Measurements from ENCODE around the gene USP7. TPM values are rescaled to one million over a fixed set of nuclear protein-coding genes. Genes with fewer than 3 reads are reported as not detected.
"Not testable (repeated sequence)": the region's sequence is repeated elsewhere in the genome, so short reads cannot be mapped to it uniquely, and the experiment has no call there.

The USP7 gene
- total and polyA plus RNA-seq, 10 of the 15 experiments (the other 5 are each of a cell fraction or from before 2014, with no cell fraction given): 16.2 to 133 (median 60.5) TPM

DNA sequence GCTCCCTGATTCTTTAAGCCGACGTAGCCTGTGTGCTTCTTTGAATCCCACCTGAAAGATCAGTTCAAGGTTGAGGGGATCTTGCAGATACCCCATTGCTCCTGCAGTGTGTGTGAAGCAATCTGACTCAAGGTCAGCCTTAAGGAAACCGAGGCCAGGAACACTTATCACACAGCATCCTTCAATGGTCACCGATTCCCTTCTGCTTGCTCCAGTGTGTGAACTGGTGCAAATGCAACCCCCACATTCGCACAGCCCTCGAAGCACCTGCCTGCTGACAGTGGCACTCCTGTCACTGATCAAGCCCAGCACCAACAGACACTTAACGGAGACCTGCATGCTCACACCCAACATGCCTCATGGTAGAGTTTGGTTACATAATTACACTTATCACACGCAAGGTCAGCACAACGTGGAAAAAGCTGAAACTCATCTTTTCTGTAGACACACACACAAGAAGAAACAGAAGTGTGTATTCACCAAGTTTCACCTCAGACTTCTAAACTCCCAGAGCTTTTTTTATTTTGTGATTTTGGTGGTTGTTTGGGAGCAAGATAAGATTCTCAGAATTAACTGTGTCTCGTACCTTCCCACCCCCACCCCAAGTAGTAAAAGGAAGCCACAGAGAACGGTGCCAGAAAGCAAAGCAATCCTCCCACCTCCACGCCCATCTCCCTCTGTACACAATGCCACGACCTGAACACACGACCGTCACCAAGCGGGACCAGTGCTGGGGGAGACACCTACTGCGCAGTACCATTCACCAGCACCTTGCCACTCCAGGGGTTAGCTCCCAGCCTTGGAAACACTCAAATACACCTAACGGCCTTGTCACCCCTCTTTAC is 44.4 kb downstream of the USP7 start:
- FAIRE-seq: no peak
- peak; percentile 39; the same call in 1 of the 2 replicates for TF ChIP-seq POLR2A (IDR thresholded peaks at IDR 0.05; ENCODE audit: low read depth, low read length)
- TF ChIP-seq KLF5 (IDR thresholded peaks at IDR 0.05; ENCODE audit: partially characterized antibody): no peak
- TF ChIP-seq CBX5 (IDR thresholded peaks at IDR 0.05; ENCODE audit: low read depth): no peak
- POLR2A ChIA-PET: no interaction called here
- SMC1A ChIA-PET (ENCODE audit: uncharacterized antibody, unreplicated experiment): interaction anchor here (1.5 kb wide), 1 partner anchor 21 kb away, joined by 4 read pairs; no protein-coding TSS in a partner anchor
- H4K20me1 ChIP-seq (ENCODE audit: control insufficient read depth, insufficient read depth): peaks cover 16% of the 10 kb centered on the region
- no peak overlapping the region for H3K27ac ChIP-seq (ENCODE audit: control insufficient read depth, insufficient read depth)
- no peak overlapping the region for H3K4me3 ChIP-seq
- CTCF ChIA-PET: interaction anchor here (0.6 to 3.3 kb wide), 2 partner anchors 17 to 26 kb away, joined by 3 to 12 read pairs; no protein-coding TSS in a partner anchor
- peaks cover 31 to 59% of the 10 kb centered on the region in 2 experiments for H3K36me3 ChIP-seq (ENCODE audit: control insufficient read depth in 2 of 2, insufficient read depth in 2 of 2, low read length in 1 of 2)
- RAD21 ChIA-PET (ENCODE audit: unreplicated experiment): no interaction called here
- H2AFZ ChIP-seq (ENCODE audit: control insufficient read depth, low read depth, low read length): no peak overlapping the region
- H3K79me2 ChIP-seq (ENCODE audit: control insufficient read depth, insufficient read depth, low read length): peaks cover 13% of the 10 kb centered on the region
- in situ Hi-C loops (cut with MboI) (no loop called here), intact Hi-C loops (cut with micrococcal nuclease; ENCODE audit: unreplicated experiment) (no loop called here)
- 86% methylated on average over 18 of the region's 18 CpGs for WGBS (ENCODE audit: insufficient coverage, insufficient replicate concordance, low lambda C conversion rate, missing lambda C conversion rate)
- no peaks in the 10 kb centered on the region for H3K9me3 ChIP-seq (replicated peaks; ENCODE audit: control insufficient read depth, insufficient read depth, low read length)
- peaks cover 19% of the 10 kb centered on the region for H3K4me1 ChIP-seq (ENCODE audit: control insufficient read depth, insufficient read depth, low read length)
- no peak for DNase-seq (ENCODE audit: low read depth, low spot score)
- no peak overlapping the region for H3K4me2 ChIP-seq (ENCODE audit: control insufficient read depth, insufficient read depth)
- BruUV-seq (replicated peaks): no TSS peak
- H3K27me3 ChIP-seq (replicated peaks in 1 of 2; ENCODE audit: control insufficient read depth in 2 of 2, insufficient read depth in 2 of 2, low read length in 1 of 2): no peaks in the 10 kb centered on the region
- no peak overlapping the region for H3K9ac ChIP-seq (ENCODE audit: control insufficient read depth, insufficient read depth, low read length)
- ATAC-seq: no peak

DNA sequence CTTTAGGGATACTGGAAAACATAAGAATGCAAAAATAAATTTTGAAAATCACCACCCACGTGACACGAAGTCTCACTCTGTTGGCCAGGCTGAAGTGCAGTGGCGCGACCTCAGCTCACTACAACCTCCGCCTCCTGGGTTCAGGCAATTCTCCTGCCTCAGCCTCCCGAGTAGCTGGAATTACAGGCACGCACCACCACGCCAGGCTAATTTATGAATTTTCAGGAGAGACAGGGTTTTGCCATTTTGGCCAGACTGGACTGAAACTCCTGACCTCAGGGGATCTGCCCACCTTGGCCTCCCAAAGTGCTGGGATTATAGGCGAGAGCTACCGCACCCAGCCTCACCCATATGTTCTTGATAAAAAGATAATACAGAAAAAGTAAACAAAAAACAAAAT is 46.4 kb downstream of the USP7 start:
- peaks cover 16% of the 10 kb centered on the region for H3K4me1 ChIP-seq (ENCODE audit: control insufficient read depth, insufficient read depth, low read length)
- FAIRE-seq; H2AFZ ChIP-seq (ENCODE audit: control insufficient read depth, low read depth, low read length); H3K27me3 ChIP-seq (replicated peaks in 1 of 2; ENCODE audit: control insufficient read depth in 2 of 2, insufficient read depth in 2 of 2, low read length in 1 of 2); ATAC-seq; H3K4me3 ChIP-seq; POLR2A ChIA-PET; H3K27ac ChIP-seq (ENCODE audit: control insufficient read depth, insufficient read depth); H3K79me2 ChIP-seq (ENCODE audit: control insufficient read depth, insufficient read depth, low read length); SMC1A ChIA-PET (ENCODE audit: uncharacterized antibody, unreplicated experiment); H3K4me2 ChIP-seq (ENCODE audit: control insufficient read depth, insufficient read depth); BruUV-seq (replicated peaks); RAD21 ChIA-PET (ENCODE audit: unreplicated experiment); in situ Hi-C loops (cut with MboI); H3K9ac ChIP-seq (ENCODE audit: control insufficient read depth, insufficient read depth, low read length); intact Hi-C loops (cut with micrococcal nuclease; ENCODE audit: unreplicated experiment); H3K9me3 ChIP-seq (replicated peaks; ENCODE audit: control insufficient read depth, insufficient read depth, low read length); H4K20me1 ChIP-seq (ENCODE audit: control insufficient read depth, insufficient read depth); DNase-seq (ENCODE audit: low read depth, low spot score): not testable (repeated sequence)
- peaks cover 33 to 48% of the 10 kb centered on the region in 2 experiments for H3K36me3 ChIP-seq (ENCODE audit: control insufficient read depth in 2 of 2, insufficient read depth in 2 of 2, low read length in 1 of 2)
- WGBS (ENCODE audit: insufficient coverage, insufficient replicate concordance, low lambda C conversion rate, missing lambda C conversion rate): 98% methylated on average over 9 of the region's 10 CpGs
- CTCF ChIA-PET: interaction anchor here (0.8 to 1.4 kb wide), 2 partner anchors 20 to 91 kb away, joined by 3 to 4 read pairs; no protein-coding TSS in a partner anchor

Measured in GM12878 (cell line).